NCI-H345 (cell line): ENCODE measurements around the gene NNMT.
"Not testable (repeated sequence)": the region's sequence is repeated elsewhere in the genome, so short reads cannot be mapped to it uniquely, and the experiment has no call there.

Experiments used
- DNase-seq: peaks from one replicate; lab custom pipeline; 2025; lab: John Stamatoyannopoulos, UW

The NNMT gene

DNA sequence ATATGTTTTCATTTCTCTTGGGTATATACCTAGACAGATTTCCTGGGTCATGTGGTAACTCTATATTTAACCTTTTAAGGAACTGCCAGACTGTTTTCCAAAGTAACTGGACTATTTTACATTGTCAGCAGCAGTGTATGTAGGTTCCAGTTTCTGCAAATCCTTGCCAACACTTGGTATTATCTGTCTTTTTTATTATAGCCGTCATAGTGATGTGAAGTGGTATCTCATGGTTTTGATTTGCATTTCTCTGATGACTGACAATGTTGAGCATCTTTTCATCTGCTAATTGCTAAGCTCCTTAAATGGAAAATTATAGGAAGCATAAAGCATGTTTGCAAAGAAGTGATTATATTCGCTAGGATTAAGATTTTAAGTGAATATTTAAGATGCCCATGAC lies 13.9 kb downstream of the NNMT start:
- DNase-seq: no peak

GRCh38 chr11:114311946-114312345 lies 15.7 kb downstream of the NNMT start:
- DNase-seq: no peak

DNA sequence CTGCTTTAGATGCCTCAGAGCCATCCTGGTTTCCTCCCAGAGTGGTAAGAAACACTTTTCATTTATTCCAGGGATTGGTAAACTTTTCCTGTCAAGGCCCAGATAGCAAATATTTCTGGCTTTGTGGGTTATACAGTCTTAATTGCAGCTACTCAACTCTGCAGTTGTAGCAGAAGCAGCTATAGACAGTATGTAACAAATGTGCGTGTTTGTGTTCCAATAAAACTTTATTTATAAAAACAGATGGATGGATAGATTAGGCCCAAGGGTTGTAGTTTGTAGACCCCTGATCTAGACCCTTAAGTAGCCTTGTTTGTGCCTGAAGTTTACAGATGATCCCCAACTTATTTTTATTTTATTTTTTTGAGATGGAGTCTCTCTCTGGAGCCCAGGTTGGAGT lies 17.9 kb downstream of the NNMT start:
- DNase-seq: no peak

DNA sequence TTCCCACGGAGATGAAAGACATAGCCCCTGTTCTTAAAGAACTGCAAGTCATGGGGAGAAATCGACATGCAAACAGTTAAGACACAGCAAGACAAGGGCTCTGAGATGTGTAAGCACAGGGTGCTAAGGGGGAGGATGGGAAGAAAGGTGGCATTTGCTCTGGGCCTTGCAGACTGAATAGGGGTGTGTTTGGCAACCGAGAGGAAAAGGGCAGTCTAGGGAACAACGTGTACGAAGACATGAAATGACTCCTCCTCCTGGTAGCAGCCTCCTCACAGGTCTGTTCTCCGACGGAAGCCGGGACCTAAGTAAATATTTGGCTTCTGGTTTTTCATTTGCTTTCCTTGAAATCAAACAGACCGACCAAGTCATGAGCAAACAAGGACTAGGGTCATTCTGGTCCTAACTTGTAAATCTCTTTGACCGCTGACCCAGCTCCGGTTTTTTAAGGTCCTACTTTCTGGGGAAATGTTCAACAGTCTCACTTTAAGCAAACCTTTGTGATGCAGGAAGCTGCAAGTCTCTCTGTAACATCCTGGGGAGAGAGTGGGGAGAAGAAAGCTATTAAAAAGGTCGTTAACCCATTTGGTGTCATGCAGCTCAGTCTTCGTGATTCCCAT lies 19.7 kb downstream of the NNMT start:
- DNase-seq: no peak

- DNase-seq: no peak
Observed at GRCh38 chr11:114316980-114317786, 21.0 kb downstream of the NNMT start.

DNA sequence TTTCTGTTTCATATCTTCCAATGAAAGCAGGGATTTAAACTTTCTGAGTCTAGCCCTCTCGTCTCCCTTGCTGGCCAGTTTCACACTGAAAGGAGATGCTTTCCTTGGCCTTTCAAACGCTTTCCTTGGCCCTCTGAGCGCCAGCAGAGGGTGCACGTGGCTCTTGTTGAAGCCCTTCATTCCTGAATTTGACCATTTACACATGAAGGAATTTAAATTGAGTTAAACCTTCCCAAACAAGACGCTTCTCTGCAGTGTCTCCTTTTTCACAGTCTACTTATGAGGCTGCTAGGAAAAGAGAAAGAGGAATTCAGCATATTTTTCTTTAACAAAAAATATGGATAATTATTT lies 21.6 kb downstream of the NNMT start:
- DNase-seq: peak; percentile 15

DNA sequence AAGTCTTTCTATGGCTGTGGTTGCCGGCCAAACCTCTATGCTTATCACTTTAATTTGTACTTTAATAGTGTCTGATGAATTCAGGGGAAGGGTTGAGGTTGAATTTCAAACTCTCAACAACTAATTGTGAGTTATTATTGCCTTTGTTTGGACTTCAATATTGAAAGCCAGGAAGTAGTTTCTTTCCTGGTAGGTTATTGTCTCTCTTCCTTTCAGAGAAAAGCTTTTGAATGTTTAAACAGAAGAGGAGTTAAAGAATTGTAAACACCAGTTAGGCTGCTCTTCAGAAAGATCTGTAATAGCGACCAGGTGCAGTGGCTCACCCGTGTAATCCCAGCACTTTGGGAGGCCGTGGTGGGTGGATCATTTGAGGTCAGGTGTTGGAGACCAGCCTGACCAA lies 22.2 kb downstream of the NNMT start:
- DNase-seq: peak; percentile 78

DNA sequence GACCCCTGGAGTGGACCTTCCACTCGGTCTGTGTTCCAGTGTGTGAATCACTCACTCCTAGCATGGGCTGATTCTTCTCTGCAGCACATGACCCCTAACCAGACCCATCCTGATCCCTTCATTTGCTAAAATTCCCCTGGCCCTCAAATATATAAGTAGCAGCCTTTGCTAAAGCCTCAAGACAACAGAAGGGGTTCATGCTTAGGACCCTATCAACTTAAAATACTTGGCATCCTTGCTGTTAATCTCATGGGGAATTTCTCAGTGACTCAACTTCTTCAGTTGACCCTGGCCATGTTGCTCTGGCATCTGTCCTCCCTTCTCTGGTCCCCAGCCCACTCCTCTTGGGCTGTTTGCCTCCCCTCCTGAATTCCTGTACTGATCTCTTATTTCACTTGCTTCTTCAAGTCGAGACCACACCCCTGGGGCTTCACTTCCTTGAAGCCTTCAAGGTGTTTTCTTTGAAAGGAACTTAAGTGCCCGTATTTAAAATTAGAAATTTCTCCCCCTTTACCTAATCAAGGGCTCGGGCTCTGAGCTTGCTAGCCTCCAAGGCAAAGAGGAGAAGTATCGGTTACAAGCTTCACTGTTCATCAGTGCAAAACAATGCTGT lies 23.6 kb downstream of the NNMT start:
- no peak for DNase-seq

DNA sequence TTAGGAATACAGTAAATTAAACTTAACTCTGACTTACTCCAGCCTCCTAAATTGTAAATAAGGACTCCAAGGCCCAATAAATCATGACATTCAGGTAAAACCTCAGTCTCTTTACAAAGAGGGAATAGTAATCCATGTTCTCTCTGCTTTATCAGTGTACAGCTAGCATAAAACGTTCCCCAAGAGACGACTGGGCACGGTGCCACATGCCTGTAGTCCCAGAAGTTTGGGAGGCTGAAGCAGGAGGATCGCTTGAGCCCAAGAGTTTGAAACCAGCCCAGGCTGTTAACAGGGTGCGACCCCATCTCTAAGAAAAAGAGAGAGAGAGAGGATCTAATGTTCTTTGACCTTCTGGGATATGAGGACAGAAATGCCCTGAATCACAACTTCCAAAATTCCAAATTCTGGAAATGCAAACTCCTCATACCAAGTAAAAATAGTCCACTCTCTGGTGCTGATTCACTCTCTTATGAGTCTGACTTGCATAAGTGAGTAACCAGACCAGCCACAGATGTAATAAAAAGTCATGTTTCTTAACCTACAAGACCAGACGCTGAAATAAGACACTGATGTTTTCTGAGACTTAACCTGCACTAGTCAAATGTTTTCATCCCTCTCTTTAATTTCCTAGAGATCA lies 25.5 kb downstream of the NNMT start:
- no peak for DNase-seq

- DNase-seq: no peak
Observed at GRCh38 chr11:114322934-114323333, 26.7 kb downstream of the NNMT start.

DNA sequence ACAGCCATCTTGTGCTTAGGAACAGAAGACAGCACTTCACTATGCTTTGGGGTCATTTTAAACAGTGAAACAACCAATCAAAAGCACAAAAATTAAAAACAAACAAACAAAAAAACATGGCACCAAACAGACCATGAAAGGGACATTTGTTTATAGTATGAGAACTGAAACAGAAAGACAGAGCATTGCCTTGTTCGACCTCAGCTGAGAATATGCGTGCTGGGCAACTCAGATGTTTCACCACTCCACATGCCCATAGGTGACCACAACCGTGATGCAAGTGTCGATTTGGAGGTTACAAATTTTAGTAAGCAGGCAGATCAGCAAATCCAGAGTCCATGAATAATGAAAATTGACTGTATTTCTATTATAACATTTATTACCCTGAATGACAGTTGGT lies 30.0 kb downstream of the NNMT start:
- DNase-seq: no peak

- DNase-seq: no peak
Observed at GRCh38 chr11:114326776-114327175, 30.6 kb downstream of the NNMT start.

DNA sequence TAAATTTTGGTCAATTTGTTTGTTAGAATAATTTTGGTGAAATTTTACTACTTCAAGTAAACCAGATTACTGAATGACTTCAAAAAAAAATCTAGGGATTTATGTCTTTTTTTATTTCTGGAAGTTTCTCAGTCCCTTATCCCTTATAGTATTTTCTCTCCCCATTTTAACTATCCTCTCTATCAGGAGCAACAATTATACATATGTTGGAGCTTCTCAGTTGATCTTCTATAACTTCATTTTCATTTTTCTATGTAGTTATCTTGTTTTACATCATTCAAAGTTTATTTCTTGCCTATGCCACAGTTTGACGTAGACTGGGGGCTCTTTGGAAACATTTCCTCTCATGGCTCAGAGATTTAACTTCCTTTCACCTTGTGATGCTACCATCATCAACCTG lies 34.2 kb downstream of the NNMT start:
- DNase-seq: no peak

- peak; percentile 83 for DNase-seq
Observed at GRCh38 chr11:114340311-114341131, 44.3 kb downstream of the NNMT start.

- not testable (repeated sequence) for DNase-seq
Observed at GRCh38 chr11:114341667-114342066, 45.5 kb downstream of the NNMT start.

DNA sequence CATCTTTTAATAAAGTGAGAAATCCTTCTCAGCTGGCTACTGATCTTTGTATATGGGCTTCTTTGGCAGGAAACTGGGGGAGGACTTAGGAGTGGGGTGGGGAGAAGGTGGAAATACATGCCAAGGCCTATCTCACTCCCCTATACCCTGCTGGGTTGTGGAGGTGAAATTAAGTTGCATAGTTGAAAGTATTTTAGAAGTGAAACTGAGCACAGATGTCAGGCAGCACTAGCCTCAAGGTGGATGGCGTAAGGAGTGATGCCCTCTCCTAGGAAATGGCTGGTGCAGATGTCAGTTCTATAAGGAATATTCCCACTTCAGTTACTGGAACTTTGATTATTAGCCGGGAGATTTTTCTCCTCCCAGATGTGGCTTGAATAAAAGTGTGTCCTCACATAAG lies 46.3 kb downstream of the NNMT start:
- DNase-seq: no peak

GRCh38 chr11:114343020-114343419 lies 46.8 kb downstream of the NNMT start:
- no peak for DNase-seq

DNA sequence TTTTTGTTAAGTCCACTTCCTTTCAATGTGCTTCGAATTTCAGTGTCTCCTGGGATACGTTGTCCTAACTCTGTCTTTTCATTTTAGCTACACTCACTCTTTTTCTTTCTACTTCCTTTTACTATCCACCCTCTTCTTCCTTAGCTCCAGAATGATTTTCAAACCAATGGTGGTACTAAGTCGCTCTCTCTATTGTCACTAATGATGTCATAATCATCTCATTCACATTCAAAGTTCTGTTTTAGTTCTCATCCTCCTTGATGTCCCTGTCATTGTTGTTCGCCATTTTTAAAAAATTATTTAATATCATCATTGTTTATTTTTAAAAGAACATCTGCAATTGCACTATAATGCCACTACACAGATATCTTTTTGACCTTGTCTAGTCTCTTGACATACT lies 47.3 kb downstream of the NNMT start:
- no peak for DNase-seq

GRCh38 chr11:114344494-114344893 lies 48.3 kb downstream of the NNMT start:
- DNase-seq: no peak

DNA sequence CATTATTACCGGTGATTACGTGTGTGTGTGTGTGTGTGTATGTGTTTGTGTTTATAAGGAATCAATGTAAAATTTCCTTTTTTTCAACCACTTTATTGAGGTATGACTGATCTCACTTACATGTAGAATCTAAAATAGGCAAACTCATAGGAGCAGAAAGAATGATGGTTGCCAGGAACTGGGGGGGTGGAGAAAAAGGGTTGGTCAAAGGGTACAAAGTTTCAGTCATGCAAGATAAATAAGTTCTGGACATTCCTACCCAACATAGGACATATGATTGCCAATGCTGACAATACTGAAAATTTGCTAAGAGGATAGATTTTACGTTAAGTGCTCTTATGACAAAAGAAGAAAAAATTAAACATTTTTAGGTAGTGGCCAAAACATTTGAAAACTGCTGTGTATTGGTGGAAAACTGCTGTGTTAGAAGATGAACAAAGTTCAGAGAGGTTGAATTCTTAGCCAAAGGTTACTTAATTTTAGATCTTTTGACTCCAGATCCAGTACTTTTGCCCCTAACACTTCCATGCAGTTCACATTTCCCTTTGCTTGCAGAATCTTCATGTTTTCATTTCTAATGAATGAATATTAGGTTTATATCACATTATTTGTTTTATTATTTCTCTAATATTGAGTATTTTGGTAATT lies 49.5 kb downstream of the NNMT start:
- no peak for DNase-seq

- DNase-seq: no peak
Observed at GRCh38 chr11:114346709-114347141, 50.5 kb downstream of the NNMT start.
